HG03045 (cell line): Measurements from ENCODE around the gene KRT79.

Experiments
- ATAC-seq: cut with Tn5 transposase; IDR thresholded peaks from one replicate; pipeline ENCODE4 v1.9.1; 2021; ENCODE audit warnings: mild to moderate bottlenecking, moderate library complexity; ENCODE audit not compliant: unreplicated experiment

Gene KRT79

DNA sequence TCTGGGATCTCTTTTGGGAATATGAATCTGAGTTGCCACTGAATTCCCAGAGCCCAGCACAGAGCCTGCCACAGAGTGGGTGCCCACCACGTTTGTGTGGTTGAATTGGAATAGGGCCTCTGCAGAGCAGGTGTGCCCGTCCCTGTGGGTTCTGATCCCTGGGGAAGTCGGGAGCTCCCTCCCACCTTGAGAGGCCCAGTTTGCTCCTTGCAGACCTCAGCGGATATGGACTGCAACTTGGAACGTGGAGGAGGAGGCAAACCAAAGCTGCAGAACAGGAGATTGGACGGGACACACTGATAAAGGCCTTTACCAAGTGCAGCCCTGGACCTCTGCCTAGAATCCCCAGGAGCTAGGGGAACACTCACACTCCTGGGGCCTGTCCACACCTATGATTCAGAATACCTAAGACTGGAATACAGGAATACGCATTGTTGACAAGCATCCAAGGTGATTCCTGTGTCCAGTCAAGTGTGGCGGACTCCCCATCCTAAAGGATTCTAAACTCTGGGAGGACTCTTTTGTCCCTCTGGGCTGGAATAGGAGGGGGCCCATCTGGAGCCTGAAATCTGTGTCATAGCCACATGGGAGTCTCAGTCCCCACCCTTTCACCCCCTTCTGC is 59.4 kb downstream of the KRT79 start:
- no peak for ATAC-seq

DNA sequence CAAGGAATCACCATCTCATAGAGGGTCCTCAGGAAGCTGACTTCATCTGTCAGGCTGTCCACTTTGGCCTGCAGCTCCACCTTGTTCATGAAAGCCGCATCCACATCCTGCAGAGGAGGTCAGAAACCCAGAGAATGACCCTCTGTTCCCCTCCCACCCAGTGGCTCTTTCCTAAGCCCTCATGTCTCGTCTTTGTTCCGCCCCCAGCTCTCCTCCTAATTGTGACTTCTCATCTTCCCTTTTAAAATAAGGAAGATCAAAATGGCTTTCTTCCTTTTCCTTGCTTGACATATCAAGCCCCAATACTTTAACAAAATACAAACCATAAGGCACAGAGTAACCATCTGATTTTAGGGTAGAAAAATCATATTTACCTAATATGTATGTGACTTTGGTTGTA is 61.3 kb downstream of the KRT79 start:
- no peak for ATAC-seq

DNA sequence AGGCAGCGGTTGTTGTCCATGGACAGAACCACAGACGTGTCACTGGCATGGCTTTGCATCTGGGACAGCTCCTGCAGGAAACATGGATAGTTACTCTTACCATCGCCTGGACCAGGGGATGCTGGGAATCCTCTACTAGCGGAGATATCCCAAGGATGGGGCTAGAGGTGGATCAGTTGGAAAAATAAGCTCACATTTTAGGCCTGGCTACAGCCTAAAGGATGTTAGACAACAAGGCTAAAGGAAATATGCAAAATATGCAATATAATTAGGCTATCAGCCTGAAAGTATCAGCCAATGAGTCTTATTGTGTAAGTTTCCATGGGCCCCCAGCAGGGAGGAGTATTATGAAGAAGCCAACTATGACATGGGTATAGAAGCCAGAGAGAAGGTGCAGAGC is 61.9 kb downstream of the KRT79 start:
- ATAC-seq, result no peak

DNA sequence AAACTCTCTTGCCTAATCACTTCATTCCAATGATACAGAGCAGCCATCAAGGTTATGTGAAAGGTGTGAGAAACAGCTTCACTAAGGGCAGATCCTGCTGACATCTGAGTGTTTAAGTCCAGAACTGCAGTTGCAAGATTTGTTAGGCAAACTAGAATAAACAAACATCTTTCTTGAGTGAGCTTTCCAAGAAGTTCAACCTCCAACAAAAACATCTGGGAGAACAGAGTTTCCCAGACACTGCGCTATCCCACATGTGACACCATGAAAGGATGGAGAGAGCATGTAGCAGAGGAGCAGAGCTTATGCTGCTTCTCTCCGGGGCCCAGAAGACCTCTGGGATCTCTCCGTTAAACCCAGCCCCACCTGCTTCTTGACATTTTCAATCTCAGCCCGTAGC is 62.6 kb downstream of the KRT79 start:
- no peak for ATAC-seq
